DOHH2 (cell line): ENCODE results near the gene HIPK2.
A peak's percentile ranks its signal among the peaks of the same experiment; 100 is the strongest.

Source experiments
- H3F3A ChIP-seq: fragments of 200-600 bp; sonication (generic), shearing (Covaris generic); 2 replicates; pipeline ENCODE4 v1.6.0; 2016; ENCODE audit warnings: antibody characterized with exemption, mild to moderate bottlenecking; ENCODE audit not compliant: control insufficient read depth, insufficient read depth
- H3K27ac ChIP-seq: fragments of 200-600 bp; sonication (generic); 2 replicates; pipeline ENCODE4 v1.5.1; 2014; ENCODE audit warnings: low read depth, mild to moderate bottlenecking, low read length, moderate library complexity
- H3K27me3 ChIP-seq: fragments of 200-600 bp; sonication (generic); 2 replicates; pipeline ENCODE4 v1.6.1; 2014; ENCODE audit warnings: mild to moderate bottlenecking, low read length, mixed read lengths; ENCODE audit not compliant: control insufficient read depth
- H3K36me3 ChIP-seq: fragments of 200-600 bp; sonication (generic); 2 replicates; pipeline ENCODE4 v1.6.1; 2014; ENCODE audit warnings: mild to moderate bottlenecking, low read length, moderate library complexity, mixed read lengths; ENCODE audit not compliant: control insufficient read depth
- H3K4me1 ChIP-seq: fragments of 200-600 bp; sonication (generic); 2 replicates; pipeline ENCODE4 v1.6.1; 2014; ENCODE audit warnings: mild to moderate bottlenecking, low read length, mixed read lengths; ENCODE audit not compliant: control insufficient read depth
- H3K4me2 ChIP-seq: fragments of 200-600 bp; sonication (generic); 2 replicates; pipeline ENCODE4 v1.6.0; 2014; ENCODE audit warnings: mild to moderate bottlenecking, low read length, moderate library complexity
- H3K4me3 ChIP-seq: fragments of 200-600 bp; sonication (generic); 2 replicates; pipeline ENCODE4 v1.5.1; 2014; ENCODE audit warnings: mild to moderate bottlenecking, low read length, mixed read lengths
- H3K79me2 ChIP-seq: fragments of 200-600 bp; sonication (generic); 2 replicates; pipeline ENCODE4 v1.6.1; 2014; ENCODE audit warnings: mild to moderate bottlenecking, low read length, mixed read lengths; ENCODE audit not compliant: control insufficient read depth
- H3K9me2 ChIP-seq: fragments of 200-600 bp; sonication (generic); replicated peaks from 2 replicates; pipeline ENCODE4 v1.6.1; 2014; ENCODE audit warnings: mild to moderate bottlenecking, low read length, mixed read lengths; ENCODE audit not compliant: control insufficient read depth
- H3K9me3 ChIP-seq: fragments of 200-600 bp; sonication (generic); 2 replicates; pipeline ENCODE4 v1.6.1; 2014; ENCODE audit warnings: antibody characterized with exemption, low read length, mixed read lengths; ENCODE audit not compliant: control insufficient read depth, insufficient read depth
- H4K20me1 ChIP-seq: fragments of 200-600 bp; sonication (generic); 2 replicates; pipeline ENCODE4 v1.6.0; 2014; ENCODE audit warnings: low read depth, mild to moderate bottlenecking, antibody characterized with exemption, low read length, moderate library complexity; ENCODE audit not compliant: control insufficient read depth, insufficient read depth
- CTCF ChIP-seq: fragments of 200-600 bp; sonication (generic); IDR thresholded peaks from one replicate; pipeline ENCODE4 v1.5.1; 2014; ENCODE audit warnings: antibody characterized with exemption, mild to moderate bottlenecking, low read depth, low read length; ENCODE audit not compliant: poor library complexity, severe bottlenecking
- EZH2phosphoT487 ChIP-seq: fragments of 200-600 bp; sonication (generic); IDR thresholded peaks from 2 replicates; pipeline ENCODE4 v1.6.1; 2017; ENCODE audit warnings: borderline replicate concordance, mild to moderate bottlenecking, antibody characterized with exemption, low read length, moderate library complexity, mixed read lengths

Gene HIPK2

GRCh38 chr7:139777133-139777891, 486 bp downstream of the HIPK2 start:
- no peaks in the 10 kb centered on the region for H3F3A ChIP-seq
- H3K36me3 ChIP-seq = no peaks in the 10 kb centered on the region
- peak overlapping the region; percentile 49 for H3K4me2 ChIP-seq
- peaks cover 13% of the 10 kb centered on the region for H3K4me1 ChIP-seq
- TF ChIP-seq CTCF (no peak), EZH2phosphoT487 (no peak; the same call in 1 of the 2 replicates)
- no peaks in the 10 kb centered on the region for H4K20me1 ChIP-seq
- peak overlapping the region; percentile 39 for H3K4me3 ChIP-seq
- no peaks in the 10 kb centered on the region for H3K9me2 ChIP-seq
- H3K9me3 ChIP-seq = no peaks in the 10 kb centered on the region
- no peak overlapping the region for H3K27ac ChIP-seq
- peaks cover 84% of the 10 kb centered on the region for H3K27me3 ChIP-seq
- H3K79me2 ChIP-seq = no peaks in the 10 kb centered on the region

GRCh38 chr7:139776486-139777132, 1.2 kb downstream of the HIPK2 start:
- H3K27ac ChIP-seq = no peak overlapping the region
- no peaks in the 10 kb centered on the region for H3F3A ChIP-seq
- no peaks in the 10 kb centered on the region for H3K79me2 ChIP-seq
- no peaks in the 10 kb centered on the region for H3K9me3 ChIP-seq
- TF ChIP-seq EZH2phosphoT487 (peak; percentile 93), CTCF (no peak)
- H3K4me1 ChIP-seq = peaks cover 13% of the 10 kb centered on the region
- peak overlapping the region; percentile 49 for H3K4me2 ChIP-seq
- peak overlapping the region; percentile 39 for H3K4me3 ChIP-seq
- H4K20me1 ChIP-seq = no peaks in the 10 kb centered on the region
- peaks cover 88% of the 10 kb centered on the region for H3K27me3 ChIP-seq
- H3K36me3 ChIP-seq = no peaks in the 10 kb centered on the region
- H3K9me2 ChIP-seq = no peaks in the 10 kb centered on the region

GRCh38 chr7:139775829-139776266, 1.9 kb downstream of the HIPK2 start:
- Histone ChIP-seq H3K27ac (no peak overlapping the region), H3K4me2 (peak overlapping the region; percentile 49), H3K4me3 (peak overlapping the region; percentile 39), H3F3A (no peaks in the 10 kb centered on the region), H3K79me2 (no peaks in the 10 kb centered on the region), H3K9me3 (no peaks in the 10 kb centered on the region), H4K20me1 (no peaks in the 10 kb centered on the region), H3K4me1 (peaks cover 13% of the 10 kb centered on the region), H3K9me2 (no peaks in the 10 kb centered on the region), H3K27me3 (peaks cover 89% of the 10 kb centered on the region), H3K36me3 (no peaks in the 10 kb centered on the region)
- TF ChIP-seq CTCF (peak; percentile 80), EZH2phosphoT487 (peak; percentile 98)
